ENCODE measurements around the gene RND2. TPM values are rescaled to one million over a fixed set of nuclear protein-coding genes. Genes with fewer than 3 reads are reported as not detected.

RND2 gene
- total and polyA plus RNA-seq, 9 of the 15 experiments (the other 6 are each of a cell fraction or from before 2014, with no cell fraction given) = 0.15 to 1.9 (median 0.98) TPM

- TF ChIP-seq GTF2B (IDR thresholded peaks at IDR 0.05; ENCODE audit: extremely low read depth, insufficient read length) = no peak
- TF ChIP-seq EGR1 (conservative IDR thresholded peaks at IDR 0.05) = peak; percentile 77
- no peak for TF ChIP-seq ZBTB34 (CRISPR knock-in tag; IDR thresholded peaks at IDR 0.05)
- TF ChIP-seq RUNX1 (IDR thresholded peaks at IDR 0.05; ENCODE audit: low read depth) = peak; percentile 58; the same call in 1 of the 2 replicates
- TF ChIP-seq POLR2H (tag; IDR thresholded peaks at IDR 0.05; ENCODE audit: low read depth) = no peak; the same call in 1 of the 2 replicates
- 0 out of 2 replicates have a peak, but pooled peaks have one; percentile 53 for TF ChIP-seq MXI1 (IDR thresholded peaks at IDR 0.05; ENCODE audit: low read depth, low read length)
- TF ChIP-seq CREB5 (CRISPR knock-in tag; IDR thresholded peaks at IDR 0.05) = no peak
- no peak for TF ChIP-seq XRCC3 (IDR thresholded peaks at IDR 0.05)
- no peak for TF ChIP-seq ZNF121 (CRISPR knock-in tag; conservative IDR thresholded peaks at IDR 0.05)
- no peak for TF ChIP-seq ZNF384 (IDR thresholded peaks at IDR 0.05; ENCODE audit: low read depth, low read length)
- TF ChIP-seq ZFPM2 (CRISPR knock-in tag; IDR thresholded peaks at IDR 0.05) = no peak
- no peak for TF ChIP-seq POLR2B (IDR thresholded peaks at IDR 0.05; ENCODE audit: low read depth, partially characterized antibody)
- no peak for TF ChIP-seq STAG1 (CRISPR knock-in tag; IDR thresholded peaks at IDR 0.05; ENCODE audit: borderline replicate concordance)
- no peak for TF ChIP-seq HNRNPUL1 (IDR thresholded peaks at IDR 0.05; ENCODE audit: low read length)
- TF ChIP-seq ELF1 (tag; IDR thresholded peaks at IDR 0.05) = no peak
- TF ChIP-seq BRD9 (IDR thresholded peaks at IDR 0.05; ENCODE audit: low read depth, partially characterized antibody) = peak; percentile 16
- peak; percentile 85 for TF ChIP-seq ZBTB7A (IDR thresholded peaks at IDR 0.05; ENCODE audit: borderline replicate concordance, control insufficient read depth, low read depth, low read length)
- TF ChIP-seq MLX (CRISPR knock-in tag; conservative IDR thresholded peaks at IDR 0.05) = no peak
- no peak for TF ChIP-seq FOXP4 (CRISPR knock-in tag; IDR thresholded peaks at IDR 0.05; ENCODE audit: borderline replicate concordance)
Observed at GRCh38 chr17:43020789-43021740, 4.0 kb upstream of the RND2 start (continued).

Data from K562 (cell line).